COLO668 (cell line): ENCODE results near the gene KCTD17.

Experiments
- DNase-seq: peaks from one replicate; lab custom pipeline; 2025; ENCODE audit not compliant: unreplicated experiment; lab: John Stamatoyannopoulos, UW

The KCTD17 gene

GRCh38 chr22:37075822-37076433, 24.4 kb downstream of the KCTD17 start:
- DNase-seq, result no peak

- peak; percentile 33 for DNase-seq
These were observed 26.4 kb downstream of the KCTD17 start for GRCh38 chr22:37077802-37078448.

- no peak for DNase-seq
These were observed 27.6 kb downstream of the KCTD17 start for GRCh38 chr22:37079158-37079557.

GRCh38 chr22:37079668-37080171, 28.2 kb downstream of the KCTD17 start:
- no peak for DNase-seq

DNA sequence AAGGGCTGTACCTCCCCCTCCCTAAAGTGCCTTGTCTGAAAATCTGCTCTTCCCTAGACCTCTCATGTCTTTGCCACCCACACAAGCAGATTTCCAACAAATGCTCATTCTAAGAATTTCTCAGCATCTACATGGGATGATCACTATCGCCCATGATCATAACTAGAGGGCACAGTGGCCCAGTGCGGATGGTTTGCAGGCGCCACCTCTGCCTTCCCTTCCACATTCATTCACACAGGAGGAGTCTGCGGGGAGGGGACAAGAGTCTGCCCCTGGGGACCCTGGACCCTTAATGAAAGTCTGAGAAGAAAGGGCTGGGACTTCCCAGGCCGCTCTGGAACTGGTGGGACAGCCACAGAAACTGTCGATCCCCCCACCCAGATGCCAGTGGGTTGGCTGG, 28.9 kb downstream of the KCTD17 start:
- DNase-seq, result no peak

GRCh38 chr22:37080838-37081237, 29.3 kb downstream of the KCTD17 start:
- DNase-seq, result no peak

DNA sequence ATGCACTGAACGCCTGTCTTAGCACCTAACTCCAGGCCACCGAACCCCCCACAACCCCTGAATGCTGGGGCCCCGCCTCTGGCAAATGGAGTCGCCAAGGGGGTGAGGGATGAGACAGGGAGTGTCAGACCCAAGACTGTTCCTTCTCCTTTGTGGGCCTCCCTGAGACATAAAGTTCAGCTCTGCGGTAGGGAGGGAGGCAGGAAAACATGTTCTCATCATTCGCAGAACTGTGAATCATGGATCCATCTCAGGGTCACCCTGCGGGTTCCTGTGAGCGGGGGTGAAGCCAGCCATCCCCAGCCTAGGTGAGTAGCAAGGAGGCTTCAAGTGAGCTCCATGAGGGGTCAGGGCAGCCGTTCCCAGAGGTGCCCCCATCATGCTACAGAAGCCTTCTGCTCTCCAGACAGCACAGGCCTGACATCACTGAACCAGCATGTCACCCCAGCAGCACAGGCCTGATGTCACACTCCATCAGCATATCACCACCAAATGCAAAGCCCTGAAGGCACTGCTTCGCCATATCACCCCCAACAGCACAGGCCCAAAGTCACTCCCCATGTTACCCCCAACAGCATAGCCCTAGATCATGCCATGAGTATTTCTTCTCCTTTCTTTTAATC, 30.8 kb downstream of the KCTD17 start:
- no peak for DNase-seq

- no peak for DNase-seq
These were observed 32.4 kb downstream of the KCTD17 start for GRCh38 chr22:37083914-37084313.

- no peak for DNase-seq
These were observed 32.8 kb downstream of the KCTD17 start for GRCh38 chr22:37084385-37084784.

- no peak for DNase-seq
These were observed 34.6 kb downstream of the KCTD17 start for GRCh38 chr22:37086184-37086583.

- DNase-seq, result no peak
These were observed 36.6 kb downstream of the KCTD17 start for GRCh38 chr22:37088108-37088605.

DNA sequence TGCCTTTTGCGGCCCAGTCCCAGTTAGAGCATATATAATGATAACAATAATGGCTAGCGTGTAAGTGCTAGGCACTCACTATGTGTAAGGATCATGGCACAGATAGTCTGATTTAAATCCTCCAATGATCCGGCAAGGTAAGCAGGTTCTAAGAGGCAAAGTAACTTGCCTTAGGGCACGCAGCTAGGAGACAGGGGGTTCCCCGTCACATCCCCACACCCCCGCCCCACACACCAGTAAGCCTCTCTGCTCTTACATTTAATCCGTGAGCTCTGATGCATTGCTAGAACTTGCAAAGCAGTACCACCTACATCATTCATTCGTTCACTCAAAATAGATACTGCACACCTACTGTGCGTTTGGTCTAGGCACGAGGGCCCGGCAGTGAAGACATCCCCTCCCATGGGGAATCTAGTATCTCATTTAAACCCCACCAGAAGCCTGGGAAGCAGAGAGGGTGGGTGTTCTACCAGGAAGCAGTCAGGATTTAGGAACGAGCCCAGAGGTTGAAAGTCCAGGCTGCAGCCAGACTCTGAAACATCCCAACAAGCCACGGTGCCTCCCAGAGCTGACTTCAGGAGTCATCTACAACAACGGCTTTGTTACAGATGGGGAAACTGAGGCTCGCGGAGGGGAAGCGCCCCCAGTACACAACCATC, 37.3 kb downstream of the KCTD17 start:
- DNase-seq, result no peak

GRCh38 chr22:37089434-37089833, 37.9 kb downstream of the KCTD17 start:
- no peak for DNase-seq

GRCh38 chr22:37090920-37091695, 39.6 kb downstream of the KCTD17 start:
- no peak for DNase-seq

DNA sequence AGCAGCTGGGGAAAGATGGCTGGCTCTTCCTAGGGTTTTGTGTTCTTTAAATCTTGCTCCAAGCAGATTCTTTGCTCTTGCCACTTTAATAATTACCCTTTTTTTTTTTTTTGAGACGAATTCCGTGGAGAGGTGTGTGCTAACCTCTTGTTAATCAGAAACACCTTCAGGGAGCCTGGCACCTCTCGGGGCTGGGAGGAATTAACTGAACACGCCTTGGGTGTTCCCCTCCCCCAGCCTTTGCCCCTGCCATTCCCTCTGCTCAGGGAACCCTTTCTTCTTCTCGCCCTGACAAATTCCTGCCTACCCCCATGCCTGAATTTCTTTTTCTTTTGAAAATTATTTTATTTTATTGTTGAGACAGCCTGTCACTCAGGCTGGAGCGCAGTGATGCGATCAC, 40.5 kb downstream of the KCTD17 start:
- no peak for DNase-seq

DNA sequence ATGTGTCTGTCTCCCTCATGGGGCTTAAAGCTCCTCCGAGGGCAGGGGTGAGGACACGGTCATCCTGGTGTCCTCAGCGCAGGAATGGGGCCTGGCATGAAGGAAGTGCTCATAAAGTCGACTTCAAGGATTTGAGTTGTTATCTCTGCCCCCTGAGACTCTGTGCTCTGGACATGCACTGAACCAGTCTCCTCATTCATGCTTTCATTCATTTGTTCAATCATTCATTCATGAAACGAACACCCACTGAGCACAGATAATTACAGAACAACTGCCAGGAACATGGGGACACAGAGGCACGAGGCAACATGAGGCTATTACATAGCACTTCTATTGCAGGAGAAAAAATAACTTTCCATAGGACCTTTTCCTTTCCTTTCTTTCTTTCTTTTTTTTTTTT, 41.5 kb downstream of the KCTD17 start:
- no peak for DNase-seq

GRCh38 chr22:37094239-37094638, 42.7 kb downstream of the KCTD17 start:
- no peak for DNase-seq

- DNase-seq, result no peak
These were observed 43.6 kb downstream of the KCTD17 start for GRCh38 chr22:37095113-37095512.

DNA sequence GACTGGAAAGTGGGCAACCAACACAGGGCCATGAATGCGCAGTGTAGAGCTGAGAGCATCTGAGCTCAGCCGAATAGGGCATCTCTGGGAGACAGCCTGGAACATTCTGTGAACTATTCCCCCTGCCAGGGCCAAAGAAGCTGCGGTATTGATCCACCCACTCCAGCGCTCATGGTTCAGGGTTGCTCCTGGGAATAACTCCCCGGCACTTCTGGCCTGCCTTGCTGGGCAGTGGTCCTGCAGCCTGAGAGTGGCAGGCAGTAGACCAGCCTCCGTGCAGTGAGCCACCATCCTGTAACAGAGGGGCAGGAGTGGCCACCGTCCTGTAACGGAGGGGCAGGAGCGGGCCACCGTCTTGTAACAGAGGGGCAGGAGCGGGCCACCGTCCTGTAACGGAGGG, 45.8 kb downstream of the KCTD17 start:
- no peak for DNase-seq

DNA sequence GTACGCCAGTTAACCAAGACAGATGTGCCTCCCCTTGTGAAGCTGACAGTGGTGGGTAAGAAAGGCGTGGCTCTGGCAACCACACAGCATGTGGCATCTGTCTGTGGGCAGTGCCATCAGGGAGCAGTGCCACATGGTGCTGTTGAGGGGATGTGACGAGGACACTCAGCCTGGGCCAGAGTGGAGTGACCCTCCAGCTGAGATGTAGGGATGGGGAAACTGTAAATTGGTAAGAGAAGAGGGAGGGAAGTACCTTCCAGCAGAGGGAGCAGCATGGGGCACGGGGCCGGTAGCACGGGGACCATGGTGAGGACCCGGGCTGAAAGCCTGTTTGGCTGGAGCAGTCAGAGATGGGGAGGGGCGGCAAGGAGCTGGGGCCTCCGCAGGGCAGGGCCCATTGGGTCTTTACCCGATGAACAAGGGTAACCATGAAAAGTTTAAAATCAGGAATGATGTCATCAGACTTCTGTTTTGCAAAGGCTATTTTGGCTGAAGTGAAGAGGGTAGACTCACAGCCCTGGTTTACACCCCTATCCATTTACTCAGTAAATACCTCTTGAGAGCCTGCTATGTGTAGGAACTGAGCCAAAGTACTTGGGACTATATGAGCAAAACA, 47.5 kb downstream of the KCTD17 start:
- no peak for DNase-seq
